HG03175 (cell line): ENCODE data around the gene CXCL12.

ENCODE experiments used
- ATAC-seq: cut with Tn5 transposase; IDR thresholded peaks from one replicate; pipeline ENCODE4 v1.9.1; 2021; ENCODE audit warnings: mild to moderate bottlenecking, moderate library complexity; ENCODE audit not compliant: unreplicated experiment

CXCL12 gene

GRCh38 chr10:44385026-44385695 is at the start of gene CXCL12:
Gene CXCL12 (minus strand): TSS chr10:44385097. CDS start chr10:44385005, 92 bp downstream.
- ATAC-seq, result no peak

GRCh38 chr10:44427479-44427878 is 42.6 kb upstream of the CXCL12 start:
- no peak for ATAC-seq

GRCh38 chr10:44427037-44427436 is 42.1 kb upstream of the CXCL12 start:
- ATAC-seq, result no peak

GRCh38 chr10:44426247-44427034 is 41.5 kb upstream of the CXCL12 start:
- no peak for ATAC-seq

- no peak for ATAC-seq
These were observed 40.6 kb upstream of the CXCL12 start for GRCh38 chr10:44425466-44425865.

- ATAC-seq, result no peak
These were observed 40.1 kb upstream of the CXCL12 start for GRCh38 chr10:44424957-44425356.

GRCh38 chr10:44424298-44424697 is 39.4 kb upstream of the CXCL12 start:
- no peak for ATAC-seq

- no peak for ATAC-seq
These were observed 37.7 kb upstream of the CXCL12 start for GRCh38 chr10:44422570-44423101.

GRCh38 chr10:44422153-44422552 is 37.3 kb upstream of the CXCL12 start:
- no peak for ATAC-seq

- no peak for ATAC-seq
These were observed 35.1 kb upstream of the CXCL12 start for GRCh38 chr10:44419790-44420549.

GRCh38 chr10:44418637-44419036 is 33.7 kb upstream of the CXCL12 start:
- ATAC-seq, result no peak

GRCh38 chr10:44417761-44418160 is 32.9 kb upstream of the CXCL12 start:
- no peak for ATAC-seq

GRCh38 chr10:44416936-44417335 is 32.0 kb upstream of the CXCL12 start:
- no peak for ATAC-seq

GRCh38 chr10:44416021-44416771 is 31.3 kb upstream of the CXCL12 start:
- ATAC-seq, result no peak

GRCh38 chr10:44415121-44415520 is 30.2 kb upstream of the CXCL12 start:
- ATAC-seq, result no peak

- no peak for ATAC-seq
These were observed 28.5 kb upstream of the CXCL12 start for GRCh38 chr10:44413416-44413815.

- no peak for ATAC-seq
These were observed 26.4 kb upstream of the CXCL12 start for GRCh38 chr10:44411251-44411650.

GRCh38 chr10:44404741-44405437 is 20.0 kb upstream of the CXCL12 start:
- ATAC-seq, result no peak

GRCh38 chr10:44402465-44403195 is 17.7 kb upstream of the CXCL12 start:
- no peak for ATAC-seq
